NB4 (cell line): ENCODE results near the gene PIAS1.

Source experiments
- CTCF ChIP-seq: IDR thresholded peaks from one replicate; pipeline ENCODE4 v1.5.1; 2012; ENCODE audit warnings: low read depth, low read length
- POLR2A ChIP-seq: IDR thresholded peaks from 2 replicates; pipeline ENCODE4 v1.6.1; 2011; ENCODE audit warnings: mild to moderate bottlenecking; ENCODE audit not compliant: insufficient read length; ENCODE audit errors: extremely low read depth

GRCh38 chr15:68027388-68027787 lies 26.7 kb upstream of the PIAS1 start:
- TF ChIP-seq CTCF: no peak
- TF ChIP-seq POLR2A: no peak
